ENCODE data around the gene TRIM52.
"Not testable (repeated sequence)": the region's sequence is repeated elsewhere in the genome, so short reads cannot be mapped to it uniquely, and the experiment has no call there.

Gene TRIM52

DNA sequence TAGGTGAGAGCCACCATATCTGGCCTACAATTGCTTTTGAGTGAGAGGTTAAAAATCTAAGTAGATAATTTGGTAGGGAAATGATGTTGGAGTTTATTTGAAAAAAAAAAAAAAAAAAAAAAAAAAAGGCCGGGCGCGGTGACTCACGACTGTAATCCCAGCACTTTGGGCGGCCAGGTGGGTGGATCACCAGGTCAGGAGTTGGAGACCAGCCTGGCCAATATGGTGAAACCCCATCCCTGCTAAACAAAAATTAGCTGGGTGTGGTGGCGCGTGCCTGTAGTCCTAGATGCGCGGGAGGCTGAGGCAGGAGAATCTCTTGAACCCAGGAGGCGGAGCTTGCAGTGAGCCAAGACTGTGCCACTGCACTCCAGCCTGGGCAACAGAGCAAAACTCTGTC lies 46.7 kb downstream of the TRIM52 start:
- not testable (repeated sequence) for DNase-seq (ENCODE audit: low read depth in 2 of 2)

DNA sequence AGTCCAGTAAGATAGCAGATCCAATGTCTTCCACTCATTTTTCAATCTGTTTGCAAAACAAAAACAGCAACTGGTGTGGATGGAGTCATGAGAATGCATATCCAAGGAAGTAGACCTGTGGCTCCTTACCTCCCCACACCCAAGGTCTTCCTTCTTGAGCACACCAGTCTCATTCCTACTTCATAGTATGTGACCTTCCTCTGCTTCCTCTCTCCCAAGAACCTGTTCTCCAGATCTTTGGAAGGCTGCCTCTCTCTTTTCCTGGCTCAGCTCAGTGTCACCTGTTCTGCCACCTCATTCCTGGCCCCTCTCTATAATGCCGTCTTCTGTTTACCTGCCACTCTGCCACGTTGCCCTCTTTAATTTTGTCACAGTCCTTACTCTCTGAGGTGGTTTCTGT lies 48.0 kb downstream of the TRIM52 start:
- DNase-seq (ENCODE audit: low read depth in 2 of 2): no peak

DNA sequence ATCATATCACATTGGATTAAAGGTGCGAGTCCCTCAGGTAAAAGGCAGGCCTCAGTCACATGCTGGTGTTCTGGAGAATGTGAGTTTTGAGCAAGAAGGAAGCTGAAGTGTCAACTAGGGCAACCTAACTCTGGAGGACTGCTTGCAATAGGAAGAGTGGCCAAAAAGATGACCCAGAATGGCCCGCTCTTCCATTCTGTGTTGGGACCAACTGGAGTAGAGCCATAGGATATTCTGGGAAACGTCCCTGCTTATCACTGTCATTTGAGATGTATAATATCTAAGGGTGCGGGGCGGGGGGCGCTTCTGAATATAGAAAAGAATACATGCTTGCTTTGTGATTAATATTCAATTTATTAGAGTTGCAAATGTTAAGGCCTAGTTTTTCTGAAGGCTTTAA lies 48.9 kb downstream of the TRIM52 start:
- no peak for DNase-seq (ENCODE audit: low read depth in 2 of 2)

DNA sequence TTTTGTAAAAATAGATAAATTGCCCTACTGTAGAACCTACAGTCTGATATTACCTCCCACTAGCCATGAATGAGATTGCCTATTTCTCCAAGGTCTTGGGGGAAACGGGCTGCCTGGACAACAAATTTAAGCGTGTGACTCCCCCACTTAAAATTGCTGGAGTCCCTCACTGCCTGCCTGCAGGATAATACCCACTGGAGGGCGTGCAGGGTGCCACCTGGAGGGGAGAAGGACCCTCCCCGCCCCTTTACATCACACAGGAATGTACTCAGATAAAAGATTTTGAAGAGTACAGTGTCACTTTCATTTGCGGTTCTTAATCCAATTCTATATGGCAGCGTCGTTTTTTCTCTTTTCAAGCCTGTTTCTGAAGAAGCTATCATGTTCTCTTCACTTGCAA lies 49.7 kb downstream of the TRIM52 start:
- no peak for DNase-seq (ENCODE audit: low read depth in 2 of 2)

DNA sequence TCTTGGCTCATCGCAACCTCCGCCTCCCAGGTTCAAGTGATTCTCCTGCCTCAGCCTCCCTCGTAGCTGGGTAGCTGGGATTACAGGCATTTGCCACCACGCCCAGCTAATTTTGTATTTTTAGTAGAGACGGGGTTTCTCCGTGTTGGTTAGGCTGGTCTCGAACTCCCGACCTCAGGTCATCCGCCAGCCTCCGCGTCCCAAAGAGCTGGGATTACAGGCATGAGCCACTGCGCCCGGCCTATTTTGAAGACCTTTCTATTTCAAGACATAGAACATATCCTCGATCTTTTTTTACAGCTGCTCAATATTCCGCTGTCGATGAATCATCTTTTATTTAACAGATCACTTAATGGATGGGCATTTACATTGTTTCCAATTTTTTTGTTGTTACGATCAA lies 50.2 kb downstream of the TRIM52 start:
- DNase-seq (ENCODE audit: low read depth in 2 of 2): not testable (repeated sequence)

DNA sequence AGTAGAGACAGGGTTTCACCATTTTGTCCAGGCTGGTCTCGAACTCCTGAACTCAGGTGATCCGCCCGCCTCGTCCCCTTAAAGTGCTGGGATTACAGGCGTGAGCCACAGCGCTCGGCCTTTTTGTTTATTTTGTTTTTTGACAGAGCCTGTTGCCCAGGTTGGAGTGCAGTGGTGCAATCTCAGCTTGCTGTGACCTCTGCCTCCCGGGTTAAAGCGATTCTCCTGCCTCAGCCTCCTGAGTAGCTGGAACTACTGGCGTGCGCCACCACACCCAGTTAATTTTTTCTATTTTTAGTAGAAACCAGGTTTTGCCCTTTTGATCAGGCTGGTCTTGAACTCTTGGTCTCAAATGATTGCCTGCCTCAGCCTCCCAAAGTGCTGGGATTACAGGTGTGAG lies 50.8 kb downstream of the TRIM52 start:
- DNase-seq (ENCODE audit: low read depth in 2 of 2): not testable (repeated sequence)

DNA sequence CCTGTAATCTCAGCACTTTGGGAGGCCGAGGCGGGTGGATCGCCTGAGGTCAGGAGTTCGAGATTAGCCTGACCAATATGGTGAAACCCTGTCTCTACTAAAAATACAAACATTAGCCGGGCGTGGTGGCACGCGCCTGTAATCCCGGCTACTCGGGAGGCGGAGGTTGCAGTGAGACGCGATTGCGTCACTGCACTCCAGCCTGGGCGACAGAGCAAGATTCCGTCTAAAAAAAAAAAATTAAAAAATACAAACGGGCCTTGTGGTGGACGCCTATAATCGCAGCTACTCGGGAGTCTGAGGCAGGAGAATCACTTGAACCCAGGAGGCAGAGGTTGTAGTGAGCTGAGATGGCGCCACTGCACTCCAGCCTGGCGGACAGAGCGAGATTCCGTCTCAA lies 51.9 kb downstream of the TRIM52 start:
- not testable (repeated sequence) for DNase-seq (ENCODE audit: low read depth in 2 of 2)

DNA sequence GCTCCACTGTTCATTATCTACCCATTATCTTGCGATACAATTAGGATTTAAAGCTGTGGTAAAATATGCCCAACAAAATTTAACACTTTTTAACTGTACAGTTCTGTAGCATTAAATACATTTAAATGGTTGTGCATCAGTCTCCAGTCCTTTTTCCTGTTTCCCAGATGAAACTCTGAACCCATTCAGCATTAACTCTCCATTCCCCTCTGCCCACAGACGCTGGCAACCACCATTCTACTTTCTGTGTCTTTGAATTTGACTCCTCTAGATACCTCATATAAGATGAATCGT lies 53.0 kb downstream of the TRIM52 start:
- no peak for DNase-seq (ENCODE audit: low read depth in 2 of 2)

DNA sequence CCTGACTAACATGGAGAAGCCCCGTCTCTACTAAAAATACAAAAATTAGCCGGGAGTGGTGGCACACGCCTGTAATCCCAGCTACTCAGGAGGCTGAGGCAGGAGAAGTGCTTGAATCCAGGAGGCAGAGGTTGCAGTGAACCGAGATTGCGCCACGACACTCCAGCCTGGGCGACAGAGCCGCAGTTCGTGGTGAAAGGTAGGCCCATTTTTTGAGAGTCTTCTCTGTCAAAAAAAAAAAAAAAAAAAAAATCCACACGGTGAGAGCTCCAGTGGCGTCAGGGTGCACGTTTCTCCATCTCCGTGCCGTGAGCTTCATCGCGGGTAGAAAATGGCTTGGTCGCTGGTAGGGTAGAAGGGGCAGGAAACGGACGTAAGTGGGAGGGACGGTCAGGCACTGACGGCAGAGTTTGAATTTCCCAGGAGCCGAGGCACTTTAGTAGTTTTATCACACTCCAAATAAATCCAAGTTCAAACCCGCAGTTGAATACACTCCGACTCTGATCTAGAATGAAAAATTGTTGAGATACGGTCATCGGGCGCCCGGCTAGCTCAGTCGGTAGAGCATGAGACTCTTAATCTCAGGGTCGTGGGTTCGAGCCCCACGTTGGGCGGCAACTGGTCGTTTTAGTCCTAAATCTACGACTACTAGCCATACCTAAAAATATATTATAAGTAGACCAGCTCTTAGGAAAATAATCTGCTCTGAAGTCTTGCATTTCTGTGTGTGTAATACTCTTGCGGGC lies 53.6 kb downstream of the TRIM52 start:
- DNase-seq (ENCODE audit: low read depth in 2 of 2): peak in 1 of 2 donors; percentile 86

DNA sequence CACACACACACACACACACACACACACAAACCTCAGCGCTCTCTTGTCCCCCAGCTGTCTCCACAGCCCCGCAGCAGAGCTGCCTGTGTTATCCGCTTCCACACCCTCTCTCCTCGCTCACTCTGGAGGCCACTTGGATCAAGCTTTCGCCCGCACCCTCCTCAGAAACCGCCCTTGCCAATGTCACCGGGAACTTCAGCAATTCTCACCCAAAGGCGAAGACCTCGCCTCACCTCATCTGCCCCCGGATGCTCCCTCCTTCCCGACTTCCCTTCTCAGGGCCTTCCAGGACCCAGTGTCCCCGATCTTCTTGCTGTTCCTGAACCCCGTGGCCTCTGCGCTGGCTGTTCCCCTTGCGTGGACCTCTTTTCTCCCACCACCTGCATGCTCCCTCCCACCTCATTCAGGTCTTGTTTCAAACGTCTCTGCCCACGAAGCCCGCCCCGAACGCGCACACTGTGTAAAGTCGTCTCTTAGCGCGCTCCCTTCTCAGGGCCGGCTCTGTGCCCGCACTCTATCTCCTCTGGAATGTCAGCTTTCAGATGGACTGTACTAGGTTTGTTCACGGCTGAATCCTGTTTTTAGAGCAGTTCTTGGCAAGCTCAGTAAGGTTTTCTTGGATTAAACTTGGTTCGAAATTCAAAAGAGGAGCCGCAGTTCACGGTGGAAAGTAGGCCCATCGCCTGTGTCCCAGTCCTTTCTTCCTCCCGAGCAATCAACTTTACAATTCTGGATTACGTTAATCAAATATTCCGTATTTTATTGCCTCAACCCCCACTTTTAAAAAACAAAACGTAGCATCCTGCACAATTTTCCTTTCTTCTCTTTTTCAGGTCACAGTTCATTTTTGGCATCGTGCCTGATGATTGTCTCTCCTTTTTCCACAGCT lies 54.9 kb downstream of the TRIM52 start:
- DNase-seq (ENCODE audit: low read depth in 2 of 2): no peak

Measured in stimulated activated CD4-positive, alpha-beta T cell treated with anti-CD3 and anti-CD28 coated beads, Interleukin-1b, Interleukin-23, amount 100 ng/mL, for 1 hour (primary cell).